A549 (cell line): Measurements from ENCODE around the gene FAM72C.
"Not testable (repeated sequence)": the region's sequence is repeated elsewhere in the genome, so short reads cannot be mapped to it uniquely, and the experiment has no call there.

ENCODE experiments used
- BHLHE40 ChIP-seq: IDR thresholded peaks from 2 replicates; pipeline ENCODE4 v1.6.1; 2012; ENCODE audit warnings: low read depth, low read length, inconsistent platforms
- CEBPB ChIP-seq, 2 experiments: fragments of >200 bp in 1 of 2; sonication (Bioruptor Twin) in 1 of 2; formaldehyde crosslinking in 1 of 2; IDR thresholded peaks; 2 replicates each; pipeline ENCODE4 v1.6.1; 2012 to 2016
- EHMT2 ChIP-seq: fragments of 200-600 bp; sonication (generic); IDR thresholded peaks from 2 replicates; pipeline ENCODE4 v1.6.1; 2016; ENCODE audit warnings: antibody characterized with exemption, low read depth, mild to moderate bottlenecking, moderate library complexity
- EP300 ChIP-seq, 2 experiments: fragments of >200 bp; sonication (Bioruptor Twin); formaldehyde crosslinking; IDR thresholded peaks; 2 replicates in 1 of 2; 3 replicates in 1 of 2; pipeline ENCODE4 v1.6.1; 2016 to 2017
- FOSL2 ChIP-seq, 2 experiments: fragments of 450-650 bp in 1 of 2; fragments of >200 bp in 1 of 2; sonication (Bioruptor Twin) in 1 of 2; formaldehyde crosslinking; IDR thresholded peaks; 2 replicates each; pipeline versions ENCODE4 v1.5.0 to v1.6.1; 2016 to 2020; ENCODE audit warnings: mild to moderate bottlenecking in 1 of 2, moderate library complexity in 1 of 2
- GATA3 ChIP-seq: IDR thresholded peaks from 2 replicates; pipeline ENCODE4 v1.6.1; 2012; ENCODE audit warnings: borderline replicate concordance
- KDM5A ChIP-seq: fragments of 200-600 bp; sonication (generic); IDR thresholded peaks from 2 replicates; pipeline ENCODE4 v1.6.1; 2016; ENCODE audit warnings: antibody characterized with exemption, mild to moderate bottlenecking
- POLR2A ChIP-seq: IDR thresholded peaks from 2 replicates; pipeline ENCODE4 v1.6.1; 2012; ENCODE audit warnings: mild to moderate bottlenecking, low read length
- RAD21 ChIP-seq, 2 experiments: fragments of >200 bp in 1 of 2; sonication (Bioruptor Twin) in 1 of 2; formaldehyde crosslinking in 1 of 2; IDR thresholded peaks in 1 of 2; conservative IDR thresholded peaks in 1 of 2; 2 replicates in 1 of 2; 3 replicates in 1 of 2; pipeline ENCODE4 v1.6.1; 2012 to 2018; ENCODE audit warnings: inconsistent platforms in 1 of 2
- RCOR1 ChIP-seq: fragments of 150-350 bp; IDR thresholded peaks from 2 replicates; pipeline ENCODE4 v1.6.1; 2014; ENCODE audit warnings: antibody characterized with exemption, low read length, low read depth
- TF ChIP-seq, protein P1 (sequence below): fragments of >200 bp; sonication (Bioruptor Twin); formaldehyde crosslinking; IDR thresholded peaks from 3 replicates; pipeline ENCODE4 v1.5.1; 2016
- TF ChIP-seq, protein P2 (sequence below): fragments of 200-600 bp; sonication (generic); IDR thresholded peaks from 2 replicates; pipeline ENCODE4 v1.6.1; 2016; ENCODE audit warnings: antibody characterized with exemption, mild to moderate bottlenecking, moderate library complexity
- TF ChIP-seq, protein P3 (sequence below): IDR thresholded peaks from 2 replicates; pipeline ENCODE4 v1.6.1; 2012; ENCODE audit warnings: low read depth, borderline replicate concordance

DNA sequence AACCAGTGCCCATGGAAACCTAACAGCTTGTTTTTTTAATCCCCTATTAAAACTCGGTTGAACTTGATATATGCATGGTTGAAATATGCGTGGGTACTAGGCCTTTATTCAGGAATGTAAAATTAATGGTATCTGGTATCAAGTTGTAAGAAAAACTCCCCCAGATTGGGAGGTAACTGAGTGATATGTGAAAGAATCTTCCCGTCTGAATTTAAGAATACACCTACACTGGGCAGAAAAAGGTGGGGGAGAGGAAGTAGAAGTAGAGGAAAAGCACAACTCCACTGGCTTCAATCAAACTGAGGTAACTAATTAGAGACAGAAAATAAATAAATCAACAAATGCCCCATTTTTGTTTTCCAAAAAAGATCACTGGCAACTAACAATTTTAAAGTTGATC, 15.9 kb downstream of the FAM72C start:
- not testable (repeated sequence) for TF ChIP-seq GATA3; EP300 (IDR thresholded peaks at IDR 0.05); RCOR1; CEBPB (IDR thresholded peaks at IDR 0.05); POLR2A; BHLHE40; FOSL2 (IDR thresholded peaks at IDR 0.05); FOSL2 (CRISPR knock-in tag; IDR thresholded peaks at IDR 0.05); EHMT2; RAD21 (conservative IDR thresholded peaks at IDR 0.05 in 1 of 2, IDR thresholded peaks at IDR 0.05 in 1 of 2); KDM5A
- TF ChIP-seq, protein P1, sequence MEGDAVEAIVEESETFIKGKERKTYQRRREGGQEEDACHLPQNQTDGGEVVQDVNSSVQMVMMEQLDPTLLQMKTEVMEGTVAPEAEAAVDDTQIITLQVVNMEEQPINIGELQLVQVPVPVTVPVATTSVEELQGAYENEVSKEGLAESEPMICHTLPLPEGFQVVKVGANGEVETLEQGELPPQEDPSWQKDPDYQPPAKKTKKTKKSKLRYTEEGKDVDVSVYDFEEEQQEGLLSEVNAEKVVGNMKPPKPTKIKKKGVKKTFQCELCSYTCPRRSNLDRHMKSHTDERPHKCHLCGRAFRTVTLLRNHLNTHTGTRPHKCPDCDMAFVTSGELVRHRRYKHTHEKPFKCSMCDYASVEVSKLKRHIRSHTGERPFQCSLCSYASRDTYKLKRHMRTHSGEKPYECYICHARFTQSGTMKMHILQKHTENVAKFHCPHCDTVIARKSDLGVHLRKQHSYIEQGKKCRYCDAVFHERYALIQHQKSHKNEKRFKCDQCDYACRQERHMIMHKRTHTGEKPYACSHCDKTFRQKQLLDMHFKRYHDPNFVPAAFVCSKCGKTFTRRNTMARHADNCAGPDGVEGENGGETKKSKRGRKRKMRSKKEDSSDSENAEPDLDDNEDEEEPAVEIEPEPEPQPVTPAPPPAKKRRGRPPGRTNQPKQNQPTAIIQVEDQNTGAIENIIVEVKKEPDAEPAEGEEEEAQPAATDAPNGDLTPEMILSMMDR = not testable (repeated sequence)
- TF ChIP-seq, protein P2, sequence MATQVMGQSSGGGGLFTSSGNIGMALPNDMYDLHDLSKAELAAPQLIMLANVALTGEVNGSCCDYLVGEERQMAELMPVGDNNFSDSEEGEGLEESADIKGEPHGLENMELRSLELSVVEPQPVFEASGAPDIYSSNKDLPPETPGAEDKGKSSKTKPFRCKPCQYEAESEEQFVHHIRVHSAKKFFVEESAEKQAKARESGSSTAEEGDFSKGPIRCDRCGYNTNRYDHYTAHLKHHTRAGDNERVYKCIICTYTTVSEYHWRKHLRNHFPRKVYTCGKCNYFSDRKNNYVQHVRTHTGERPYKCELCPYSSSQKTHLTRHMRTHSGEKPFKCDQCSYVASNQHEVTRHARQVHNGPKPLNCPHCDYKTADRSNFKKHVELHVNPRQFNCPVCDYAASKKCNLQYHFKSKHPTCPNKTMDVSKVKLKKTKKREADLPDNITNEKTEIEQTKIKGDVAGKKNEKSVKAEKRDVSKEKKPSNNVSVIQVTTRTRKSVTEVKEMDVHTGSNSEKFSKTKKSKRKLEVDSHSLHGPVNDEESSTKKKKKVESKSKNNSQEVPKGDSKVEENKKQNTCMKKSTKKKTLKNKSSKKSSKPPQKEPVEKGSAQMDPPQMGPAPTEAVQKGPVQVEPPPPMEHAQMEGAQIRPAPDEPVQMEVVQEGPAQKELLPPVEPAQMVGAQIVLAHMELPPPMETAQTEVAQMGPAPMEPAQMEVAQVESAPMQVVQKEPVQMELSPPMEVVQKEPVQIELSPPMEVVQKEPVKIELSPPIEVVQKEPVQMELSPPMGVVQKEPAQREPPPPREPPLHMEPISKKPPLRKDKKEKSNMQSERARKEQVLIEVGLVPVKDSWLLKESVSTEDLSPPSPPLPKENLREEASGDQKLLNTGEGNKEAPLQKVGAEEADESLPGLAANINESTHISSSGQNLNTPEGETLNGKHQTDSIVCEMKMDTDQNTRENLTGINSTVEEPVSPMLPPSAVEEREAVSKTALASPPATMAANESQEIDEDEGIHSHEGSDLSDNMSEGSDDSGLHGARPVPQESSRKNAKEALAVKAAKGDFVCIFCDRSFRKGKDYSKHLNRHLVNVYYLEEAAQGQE = not testable (repeated sequence)
- TF ChIP-seq, protein P3, sequence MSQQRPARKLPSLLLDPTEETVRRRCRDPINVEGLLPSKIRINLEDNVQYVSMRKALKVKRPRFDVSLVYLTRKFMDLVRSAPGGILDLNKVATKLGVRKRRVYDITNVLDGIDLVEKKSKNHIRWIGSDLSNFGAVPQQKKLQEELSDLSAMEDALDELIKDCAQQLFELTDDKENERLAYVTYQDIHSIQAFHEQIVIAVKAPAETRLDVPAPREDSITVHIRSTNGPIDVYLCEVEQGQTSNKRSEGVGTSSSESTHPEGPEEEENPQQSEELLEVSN = not testable (repeated sequence)
